Colonic mucosa (tissue), 4 donors: ENCODE data around the gene JPH3. TPM values are rescaled to one million over a fixed set of nuclear protein-coding genes. Genes with fewer than 3 reads are reported as not detected.

ENCODE experiments used
- DNase-seq: peaks from one replicate; pipeline ENCODE4 v3.0.0-alpha.2; 2020
- H3K27ac ChIP-seq: fragments of 200-600 bp; one replicate; pipeline ENCODE4 v1.8.0; 2021
- H3K27me3 ChIP-seq: fragments of 200-600 bp; one replicate; pipeline ENCODE4 v1.8.0; 2021
- H3K36me3 ChIP-seq: fragments of 200-600 bp; one replicate; pipeline ENCODE4 v1.8.0; 2021
- H3K4me1 ChIP-seq: fragments of 200-600 bp; one replicate; pipeline ENCODE4 v1.8.0; 2021; ENCODE audit warnings: mild to moderate bottlenecking
- H3K4me3 ChIP-seq: fragments of 200-600 bp; one replicate; pipeline ENCODE4 v1.8.0; 2021
- H3K9ac ChIP-seq, 2 donors: one replicate each; pipeline ENCODE4 v1.7.0; 2013; ENCODE audit warnings: control low read depth in 2 of 2, low read depth in 2 of 2, low read length in 2 of 2
- H3K9me3 ChIP-seq: fragments of 200-600 bp; one replicate; pipeline ENCODE4 v1.8.0; 2021
- intact Hi-C: fragments of 100-400 bp; cut with DNase I; formaldehyde crosslinking; loops from one replicate; pipeline ENCODE4 v1.14.1; 2022
- total RNA-seq, 2 donors: library from RNA; stranded (reverse); fragmentation: NEBNext Ultra II Directional in 1 of 2; extraction: Animal tissue kit (Norgen Biotek cat#: 25700) in 1 of 2; gene quantifications; one replicate each; pipeline ENCODE4 v1.2.1, GENCODE V29; 2021
- TF ChIP-seq, protein P1 (sequence below): fragments of 200-600 bp; IDR thresholded peaks from one replicate; pipeline ENCODE4 v1.8.0; 2022; ENCODE audit warnings: antibody characterized with exemption, mild to moderate bottlenecking
- donor health status: healthy.
- donor health status: DM: no; HTN: no; CAD: no.
- donor health status: DM: no; HTN: no; CAD: no.

JPH3 gene
- total RNA-seq, 2 donors from 2014 or later, result 0.15 to 0.42 TPM

DNA sequence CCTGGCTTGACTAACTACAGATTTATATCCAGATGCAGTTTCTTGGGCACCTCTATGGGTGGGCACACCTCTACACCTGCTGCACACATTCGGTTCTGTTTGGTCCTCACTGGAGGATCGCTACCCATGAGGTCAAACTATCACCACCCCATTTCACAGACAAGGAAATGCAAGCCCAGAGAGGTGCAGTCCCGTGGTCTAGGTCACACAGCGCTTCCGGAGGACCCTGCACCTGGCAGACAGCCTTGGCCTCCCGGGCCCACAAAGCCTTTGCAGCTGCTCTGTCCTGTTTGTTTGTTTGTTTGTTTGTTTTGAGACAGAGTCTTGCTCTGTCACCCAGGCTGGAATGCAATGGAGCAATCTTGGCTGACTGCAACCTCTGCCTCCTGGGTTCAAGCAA, 39.3 kb upstream of the JPH3 start:
- intact Hi-C loops, result no loop called here
- Histone ChIP-seq H3K27me3 (no peaks in the 10 kb centered on the region), H3K4me3 (no peak overlapping the region), H3K9ac (no peak overlapping the region), H3K27ac (no peak overlapping the region), H3K9me3 (no peaks in the 10 kb centered on the region), H3K36me3 (no peaks in the 10 kb centered on the region), H3K4me1 (no peaks in the 10 kb centered on the region)
- no peak for DNase-seq
- TF ChIP-seq, protein P1, sequence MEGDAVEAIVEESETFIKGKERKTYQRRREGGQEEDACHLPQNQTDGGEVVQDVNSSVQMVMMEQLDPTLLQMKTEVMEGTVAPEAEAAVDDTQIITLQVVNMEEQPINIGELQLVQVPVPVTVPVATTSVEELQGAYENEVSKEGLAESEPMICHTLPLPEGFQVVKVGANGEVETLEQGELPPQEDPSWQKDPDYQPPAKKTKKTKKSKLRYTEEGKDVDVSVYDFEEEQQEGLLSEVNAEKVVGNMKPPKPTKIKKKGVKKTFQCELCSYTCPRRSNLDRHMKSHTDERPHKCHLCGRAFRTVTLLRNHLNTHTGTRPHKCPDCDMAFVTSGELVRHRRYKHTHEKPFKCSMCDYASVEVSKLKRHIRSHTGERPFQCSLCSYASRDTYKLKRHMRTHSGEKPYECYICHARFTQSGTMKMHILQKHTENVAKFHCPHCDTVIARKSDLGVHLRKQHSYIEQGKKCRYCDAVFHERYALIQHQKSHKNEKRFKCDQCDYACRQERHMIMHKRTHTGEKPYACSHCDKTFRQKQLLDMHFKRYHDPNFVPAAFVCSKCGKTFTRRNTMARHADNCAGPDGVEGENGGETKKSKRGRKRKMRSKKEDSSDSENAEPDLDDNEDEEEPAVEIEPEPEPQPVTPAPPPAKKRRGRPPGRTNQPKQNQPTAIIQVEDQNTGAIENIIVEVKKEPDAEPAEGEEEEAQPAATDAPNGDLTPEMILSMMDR, result no peak

DNA sequence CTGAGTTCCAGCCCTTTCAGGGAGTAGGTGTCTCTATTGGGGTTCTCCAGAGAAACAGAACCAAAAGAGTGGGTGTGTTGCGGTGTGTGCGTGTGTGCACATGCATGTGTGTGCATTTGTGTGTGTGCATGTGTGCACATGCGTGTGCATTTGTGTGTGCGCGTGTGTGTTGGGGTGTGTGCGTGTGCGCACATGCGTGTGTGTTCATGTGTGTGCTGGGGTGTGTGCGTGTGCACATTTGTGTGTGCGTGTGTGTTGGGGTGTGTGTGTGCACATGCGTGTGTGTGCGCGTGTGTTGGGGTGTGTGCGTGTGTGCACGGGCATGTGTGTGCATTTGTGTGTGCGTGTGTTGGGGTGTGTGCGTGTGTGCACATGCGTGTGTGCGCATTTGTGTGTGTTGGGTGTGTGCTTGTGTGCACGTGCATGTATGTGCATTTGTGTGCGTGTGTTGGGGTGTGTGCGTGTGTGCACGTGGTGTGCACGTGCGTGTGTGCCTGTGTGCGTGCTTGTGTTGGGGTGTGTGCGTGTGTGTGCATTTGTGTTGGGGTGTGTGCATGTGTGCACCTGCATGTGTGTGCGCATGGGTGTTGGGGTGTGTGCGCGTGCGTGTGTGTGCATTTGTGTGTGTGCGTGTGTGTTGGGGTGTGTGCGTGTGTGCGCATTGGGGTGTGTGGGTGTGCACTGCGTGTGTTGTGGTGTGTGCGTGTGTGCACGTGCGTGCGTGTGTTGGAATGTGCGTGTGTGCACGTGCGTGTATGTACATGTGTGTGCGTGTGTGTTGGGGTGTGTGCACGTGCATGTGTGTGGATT, 38.4 kb upstream of the JPH3 start:
- Histone ChIP-seq H3K27ac (no peak overlapping the region), H3K4me1 (no peaks in the 10 kb centered on the region), H3K9me3 (no peaks in the 10 kb centered on the region), H3K36me3 (no peaks in the 10 kb centered on the region), H3K4me3 (no peak overlapping the region), H3K27me3 (no peaks in the 10 kb centered on the region), H3K9ac (no peak overlapping the region)
- DNase-seq, result no peak
- intact Hi-C loops, result no loop called here
- TF ChIP-seq, protein P1, result no peak

DNA sequence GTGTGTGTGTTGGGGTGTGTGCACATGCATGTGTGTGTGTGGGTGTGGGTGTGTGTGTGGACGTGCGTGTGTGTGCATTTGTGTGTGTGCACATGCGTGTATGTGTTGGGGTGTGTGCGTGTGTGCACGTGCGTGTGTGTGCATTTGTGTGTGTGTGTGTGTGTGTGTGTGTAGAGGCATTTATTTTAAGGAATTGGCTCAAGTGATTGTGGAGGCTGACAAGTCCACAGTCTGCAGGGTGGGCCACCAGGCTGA, 37.9 kb upstream of the JPH3 start:
- intact Hi-C loops, result no loop called here
- TF ChIP-seq, protein P1, result no peak
- H3K27me3 ChIP-seq, result no peaks in the 10 kb centered on the region

DNA sequence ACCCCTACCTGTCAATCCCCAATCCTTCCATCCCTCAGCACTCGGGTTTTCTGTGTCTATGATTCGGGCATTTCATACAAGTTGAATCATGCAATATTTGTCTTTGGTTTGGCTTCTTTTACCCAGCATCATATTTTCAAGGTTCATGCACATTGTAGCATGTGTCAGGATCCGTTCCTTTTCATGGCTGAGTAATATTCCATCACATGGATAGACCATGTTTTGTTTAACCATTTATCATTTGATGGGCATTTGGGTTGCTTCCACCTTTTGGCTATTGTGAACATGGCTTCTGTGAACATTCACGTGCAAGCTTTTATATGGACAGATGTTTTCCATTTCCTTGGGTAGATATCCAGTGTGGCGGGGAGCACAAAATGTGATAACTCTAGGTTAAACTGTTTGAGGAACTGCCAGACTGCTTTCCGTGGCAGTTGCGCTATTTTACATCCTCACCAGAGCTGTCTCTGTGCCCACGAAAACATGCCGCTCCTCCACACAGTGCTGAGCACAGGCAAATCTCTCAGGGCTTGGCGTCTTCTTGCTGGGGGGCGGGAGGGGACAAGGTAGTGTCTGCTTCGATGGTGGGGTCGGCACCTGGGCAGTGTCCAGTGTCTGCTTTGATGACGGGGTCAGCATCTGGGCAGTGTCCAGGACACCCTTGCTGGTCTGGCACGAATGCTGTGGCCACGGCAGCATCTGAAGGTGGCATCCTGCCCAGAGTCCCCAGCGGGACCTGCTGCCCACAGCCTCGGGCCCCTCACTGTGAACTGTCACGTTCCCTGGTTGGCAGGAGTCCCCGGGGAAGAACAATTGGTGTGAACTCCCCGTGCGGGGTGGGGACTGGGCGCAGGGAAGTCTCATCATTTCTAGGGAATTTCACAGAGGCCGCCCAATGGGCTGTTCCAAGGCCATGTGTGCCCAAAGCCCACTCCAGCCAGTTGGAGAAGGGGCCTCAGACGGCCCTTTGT, 32.4 kb upstream of the JPH3 start:
- TF ChIP-seq, protein P1, result no peak
- no peaks in the 10 kb centered on the region for H3K4me1 ChIP-seq
- no peaks in the 10 kb centered on the region for H3K36me3 ChIP-seq
- H3K27me3 ChIP-seq, result peaks cover 5% of the 10 kb centered on the region
- DNase-seq, result no peak
- intact Hi-C loops, result loop anchor here (5.0 kb wide), 1 partner anchor 153 kb away; no protein-coding TSS in a partner anchor
- no peak overlapping the region for H3K27ac ChIP-seq
- H3K9me3 ChIP-seq, result no peaks in the 10 kb centered on the region
- H3K9ac ChIP-seq, result no peak overlapping the region
- no peak overlapping the region for H3K4me3 ChIP-seq

More for the DNA sequence above, 37.9 kb upstream of the JPH3 start:
- Histone ChIP-seq H3K27ac (no peak overlapping the region), H3K36me3 (no peaks in the 10 kb centered on the region), H3K9ac (no peak overlapping the region), H3K4me3 (no peak overlapping the region), H3K4me1 (no peaks in the 10 kb centered on the region), H3K9me3 (no peaks in the 10 kb centered on the region)
- no peak for DNase-seq

DNA sequence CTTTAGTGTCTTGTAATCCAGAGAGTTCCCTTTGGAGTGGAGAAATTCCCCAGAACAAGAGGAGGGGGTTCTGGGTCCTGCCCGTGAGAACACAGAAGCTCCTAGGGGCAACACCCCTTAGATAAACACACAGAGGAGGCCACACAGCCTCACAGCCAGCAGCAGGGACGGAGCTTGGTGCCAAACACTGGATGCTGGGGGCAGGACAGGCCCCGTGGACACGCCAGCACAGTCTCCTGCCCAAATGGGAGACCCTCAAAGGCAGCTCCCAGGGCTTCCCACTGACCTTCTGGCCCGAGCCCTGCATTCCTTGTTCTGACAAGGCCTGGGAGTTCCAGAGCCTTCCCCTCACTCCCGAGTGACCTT, 31.8 kb upstream of the JPH3 start:
- Histone ChIP-seq H3K9me3 (no peaks in the 10 kb centered on the region), H3K27me3 (peaks cover 5% of the 10 kb centered on the region), H3K4me3 (no peak overlapping the region), H3K27ac (no peak overlapping the region), H3K9ac (no peak overlapping the region), H3K36me3 (no peaks in the 10 kb centered on the region), H3K4me1 (no peaks in the 10 kb centered on the region)
- intact Hi-C loops, result loop anchor here (5.0 kb wide), 1 partner anchor 153 kb away; no protein-coding TSS in a partner anchor
- no peak for DNase-seq
- TF ChIP-seq, protein P1, result no peak
